T-helper 1 cell treated with Interleukin-12 subunit alpha and Interleukin-12 subunit beta and Interleukin-4 antibody, amounts not matched to agents 30 μg/mL and 1 μg/mL, for 36 hours (primary cell): Measurements from ENCODE around the gene TPST2.
"Not testable (repeated sequence)": the region's sequence is repeated elsewhere in the genome, so short reads cannot be mapped to it uniquely, and the experiment has no call there.

Experiments
- H3K27ac Mint-ChIP-seq: one replicate; pipeline ENCODE4 v1.8.0; 2021; ENCODE audit warnings: mild to moderate bottlenecking, mixed read lengths
- H3K27me3 Mint-ChIP-seq: one replicate; pipeline ENCODE4 v1.8.0; 2021; ENCODE audit warnings: low read depth, mixed read lengths
- H3K36me3 Mint-ChIP-seq: one replicate; pipeline ENCODE4 v1.8.0; 2021; ENCODE audit warnings: low read depth, mixed read lengths
- H3K4me1 Mint-ChIP-seq: one replicate; pipeline ENCODE4 v1.8.0; 2021; ENCODE audit warnings: low read depth, mixed read lengths
- H3K4me3 Mint-ChIP-seq: one replicate; pipeline ENCODE4 v1.8.0; 2021; ENCODE audit warnings: mild to moderate bottlenecking, moderate library complexity, mixed read lengths
- H3K9me3 Mint-ChIP-seq: one replicate; pipeline ENCODE4 v1.8.0; 2021; ENCODE audit warnings: mixed read lengths

Gene TPST2

DNA sequence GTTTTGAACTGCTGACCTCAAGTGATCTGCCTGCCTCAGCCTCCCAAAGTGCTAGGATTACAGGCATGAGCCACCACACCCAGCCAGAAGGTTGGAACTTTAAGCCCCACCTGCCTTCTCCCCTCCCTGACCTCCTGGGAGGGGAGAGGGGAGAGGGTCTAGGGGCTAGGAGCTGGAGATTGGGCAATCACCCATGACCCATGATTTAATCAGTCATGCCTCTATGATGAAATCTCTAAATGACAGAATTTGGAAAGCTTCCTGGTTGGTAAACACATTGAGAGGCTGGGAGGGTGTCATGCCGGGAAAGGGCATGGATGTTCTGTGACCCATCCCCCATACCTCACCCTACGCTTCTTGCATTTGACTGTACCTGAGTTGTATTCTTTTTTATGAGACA lies 60.6 kb downstream of the TPST2 start:
- H3K27ac Mint-ChIP-seq: no peak overlapping the region
- peaks cover 50% of the 10 kb centered on the region for H3K36me3 Mint-ChIP-seq
- H3K4me3 Mint-ChIP-seq: no peak overlapping the region
- H3K4me1 Mint-ChIP-seq: peaks cover 15% of the 10 kb centered on the region
- H3K9me3 Mint-ChIP-seq: no peaks in the 10 kb centered on the region
- no peaks in the 10 kb centered on the region for H3K27me3 Mint-ChIP-seq

GRCh38 chr22:26528518-26528917 lies 61.4 kb downstream of the TPST2 start:
- H3K27me3 Mint-ChIP-seq, H3K4me1 Mint-ChIP-seq, H3K4me3 Mint-ChIP-seq, H3K27ac Mint-ChIP-seq, H3K9me3 Mint-ChIP-seq: not testable (repeated sequence)
- H3K36me3 Mint-ChIP-seq: peaks cover 50% of the 10 kb centered on the region

DNA sequence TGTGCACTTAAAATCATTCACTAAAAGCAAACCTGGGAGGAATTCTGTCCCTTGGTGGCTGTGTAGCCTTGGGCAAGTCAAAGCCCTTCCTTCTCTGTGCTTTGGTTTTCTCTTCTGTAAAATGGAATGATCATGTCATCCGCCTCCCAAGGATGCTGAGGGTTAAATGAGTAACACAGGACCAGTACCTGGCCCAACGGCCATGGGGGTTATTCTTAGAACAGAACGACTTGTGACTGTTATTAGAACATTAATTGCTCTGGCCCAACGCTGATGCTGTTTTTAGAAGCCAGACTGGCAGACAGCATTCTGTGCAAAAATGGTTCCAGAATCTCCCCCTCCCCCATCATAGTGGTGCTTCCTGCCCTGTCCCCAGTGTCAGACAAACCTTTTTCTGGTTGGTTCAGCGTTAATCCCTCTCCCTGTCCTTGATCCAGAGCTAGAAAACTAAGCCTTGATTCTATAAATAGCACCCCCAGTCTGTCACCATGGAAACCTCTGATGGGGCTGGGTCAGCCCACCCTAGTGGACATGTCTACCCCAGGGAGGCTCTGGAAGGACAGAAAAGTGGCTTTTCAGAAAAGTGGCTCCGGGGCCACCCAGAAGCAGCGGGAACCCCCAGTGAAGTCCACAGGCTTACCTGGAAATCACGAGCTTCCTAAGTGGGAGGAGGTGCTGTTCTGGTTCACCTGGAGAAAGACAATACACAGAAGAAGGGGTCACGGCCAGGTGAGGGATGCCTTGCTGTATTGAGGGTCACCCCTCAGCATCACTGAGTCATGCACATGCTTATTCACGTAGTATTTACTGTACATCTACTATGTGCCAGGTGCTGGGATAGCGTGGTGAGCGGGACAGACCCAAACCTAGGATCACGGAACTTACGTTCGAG lies 62.1 kb downstream of the TPST2 start:
- Mint-ChIP-seq H3K27me3 (no peaks in the 10 kb centered on the region), H3K4me3 (no peak overlapping the region), H3K4me1 (peaks cover 8% of the 10 kb centered on the region), H3K9me3 (no peaks in the 10 kb centered on the region), H3K36me3 (peaks cover 51% of the 10 kb centered on the region), H3K27ac (no peak overlapping the region)

DNA sequence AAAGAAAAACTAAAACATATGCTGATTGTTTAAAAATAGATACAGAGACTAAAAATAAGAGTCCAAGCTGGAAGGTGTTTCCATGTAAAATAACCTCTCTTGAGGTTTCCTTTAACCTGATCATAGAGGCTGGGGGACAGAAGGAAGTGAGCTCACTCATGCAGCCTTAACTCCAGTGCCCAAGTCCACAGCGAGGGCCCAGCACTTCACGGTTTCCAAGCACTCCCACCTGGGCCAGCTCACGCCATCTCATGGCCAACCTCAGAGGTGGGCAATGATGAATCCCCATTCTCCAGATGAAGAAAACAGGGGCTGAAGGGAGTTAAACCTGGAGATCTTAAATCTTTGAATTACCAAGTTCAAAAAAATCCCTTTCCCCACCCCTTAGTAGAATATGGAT lies 62.8 kb downstream of the TPST2 start:
- Mint-ChIP-seq H3K9me3 (no peaks in the 10 kb centered on the region), H3K4me1 (peaks cover 2% of the 10 kb centered on the region), H3K27ac (no peak overlapping the region), H3K4me3 (no peak overlapping the region), H3K36me3 (peaks cover 50% of the 10 kb centered on the region), H3K27me3 (no peaks in the 10 kb centered on the region)

DNA sequence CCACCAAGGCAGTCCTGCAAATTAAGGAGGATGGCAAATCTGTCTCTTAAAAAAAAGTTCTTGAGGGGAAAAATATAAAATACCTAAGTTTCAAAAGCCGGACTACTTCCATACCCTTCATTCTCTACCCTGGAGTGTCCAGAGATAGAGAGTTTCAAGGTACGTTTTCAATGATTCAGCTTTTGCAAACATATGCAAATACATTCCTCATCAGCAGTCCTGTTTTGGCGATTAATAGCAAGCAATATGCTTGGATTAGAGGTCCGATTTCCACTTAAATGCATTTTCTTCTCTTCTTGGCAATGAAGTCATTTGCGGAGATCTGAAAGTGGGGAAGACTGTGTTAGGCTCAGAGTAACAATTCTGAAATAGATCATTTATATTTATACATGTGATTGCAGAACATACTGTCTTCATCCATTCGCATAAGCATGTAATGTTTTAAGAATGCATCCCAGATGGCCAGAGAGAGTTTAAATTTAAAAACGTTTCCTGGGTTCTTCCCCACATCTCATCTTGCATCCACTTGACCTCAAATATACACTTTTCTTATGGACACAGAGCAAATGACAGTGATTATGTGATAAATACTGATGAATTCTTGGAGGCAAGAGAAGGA lies 63.9 kb downstream of the TPST2 start:
- Mint-ChIP-seq H3K9me3 (no peaks in the 10 kb centered on the region), H3K4me3 (no peak overlapping the region), H3K4me1 (no peaks in the 10 kb centered on the region), H3K36me3 (peaks cover 47% of the 10 kb centered on the region), H3K27me3 (no peaks in the 10 kb centered on the region), H3K27ac (no peak overlapping the region)

GRCh38 chr22:26524870-26525269 lies 65.1 kb downstream of the TPST2 start:
- Mint-ChIP-seq H3K27me3 (no peaks in the 10 kb centered on the region), H3K36me3 (peaks cover 39% of the 10 kb centered on the region), H3K4me3 (no peak overlapping the region), H3K4me1 (no peaks in the 10 kb centered on the region), H3K27ac (no peak overlapping the region), H3K9me3 (no peaks in the 10 kb centered on the region)

GRCh38 chr22:26522592-26522991 lies 67.3 kb downstream of the TPST2 start:
- no peak overlapping the region for H3K27ac Mint-ChIP-seq
- H3K4me3 Mint-ChIP-seq: no peak overlapping the region
- no peaks in the 10 kb centered on the region for H3K4me1 Mint-ChIP-seq
- H3K9me3 Mint-ChIP-seq: no peaks in the 10 kb centered on the region
- H3K27me3 Mint-ChIP-seq: no peaks in the 10 kb centered on the region
- H3K36me3 Mint-ChIP-seq: peaks cover 33% of the 10 kb centered on the region

GRCh38 chr22:26522012-26522411 lies 67.9 kb downstream of the TPST2 start:
- no peaks in the 10 kb centered on the region for H3K9me3 Mint-ChIP-seq
- peaks cover 29% of the 10 kb centered on the region for H3K36me3 Mint-ChIP-seq
- no peak overlapping the region for H3K4me3 Mint-ChIP-seq
- H3K27me3 Mint-ChIP-seq: no peaks in the 10 kb centered on the region
- no peak overlapping the region for H3K27ac Mint-ChIP-seq
- H3K4me1 Mint-ChIP-seq: no peaks in the 10 kb centered on the region

GRCh38 chr22:26517429-26517828 lies 72.5 kb downstream of the TPST2 start:
- peaks cover 4% of the 10 kb centered on the region for H3K36me3 Mint-ChIP-seq
- no peaks in the 10 kb centered on the region for H3K27me3 Mint-ChIP-seq
- H3K9me3 Mint-ChIP-seq: no peaks in the 10 kb centered on the region

GRCh38 chr22:26516503-26516902 lies 73.4 kb downstream of the TPST2 start:
- Mint-ChIP-seq H3K4me3 (no peak overlapping the region), H3K27ac (no peak overlapping the region), H3K4me1 (peaks cover 24% of the 10 kb centered on the region), H3K9me3 (no peaks in the 10 kb centered on the region), H3K36me3 (peaks cover 4% of the 10 kb centered on the region), H3K27me3 (no peaks in the 10 kb centered on the region)

More at GRCh38 chr22:26517429-26517828, 72.5 kb downstream of the TPST2 start:
- Mint-ChIP-seq H3K27ac (no peak overlapping the region), H3K4me1 (peaks cover 20% of the 10 kb centered on the region), H3K4me3 (no peak overlapping the region)

- no peaks in the 10 kb centered on the region for H3K9me3 Mint-ChIP-seq
- H3K36me3 Mint-ChIP-seq: peaks cover 5% of the 10 kb centered on the region
- H3K4me1 Mint-ChIP-seq: peaks cover 30% of the 10 kb centered on the region
- H3K27me3 Mint-ChIP-seq: no peaks in the 10 kb centered on the region
- H3K4me3 Mint-ChIP-seq: no peak overlapping the region
- peak overlapping the region; percentile 11 for H3K27ac Mint-ChIP-seq
These were observed 74.0 kb downstream of the TPST2 start for GRCh38 chr22:26515931-26516330.

GRCh38 chr22:26514419-26515161 lies 75.3 kb downstream of the TPST2 start:
- Mint-ChIP-seq H3K4me1 (peaks cover 39% of the 10 kb centered on the region), H3K27me3 (no peaks in the 10 kb centered on the region), H3K4me3 (no peak overlapping the region), H3K36me3 (peaks cover 15% of the 10 kb centered on the region), H3K9me3 (no peaks in the 10 kb centered on the region), H3K27ac (peak overlapping the region; percentile 71)

DNA sequence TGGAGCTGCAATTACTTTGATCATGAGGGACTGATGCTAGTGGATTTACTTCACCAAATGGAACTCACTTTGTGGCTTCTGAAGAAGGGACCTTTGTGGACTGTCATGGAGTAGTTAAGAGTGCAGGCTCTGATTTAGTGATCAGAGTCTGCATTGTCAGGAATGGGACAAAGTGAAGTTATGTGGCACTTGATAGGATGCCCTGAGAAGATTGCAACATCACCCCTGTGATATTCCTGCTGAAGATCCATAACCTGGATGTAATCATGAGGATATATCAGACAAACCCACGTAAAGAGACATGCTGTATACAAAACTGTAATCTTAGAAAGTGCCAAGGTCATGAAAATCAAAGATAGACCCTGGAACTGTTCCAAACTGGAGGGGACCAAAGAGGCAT lies 76.1 kb downstream of the TPST2 start:
- Mint-ChIP-seq H3K27me3 (no peaks in the 10 kb centered on the region), H3K4me3 (peak overlapping the region; percentile 9), H3K9me3 (no peaks in the 10 kb centered on the region), H3K36me3 (peaks cover 22% of the 10 kb centered on the region), H3K27ac (peak overlapping the region; percentile 92), H3K4me1 (peaks cover 43% of the 10 kb centered on the region)

GRCh38 chr22:26512149-26512793 lies 77.7 kb downstream of the TPST2 start, which contains the start of gene TFIP11:
Gene TFIP11 (minus strand): TSS chr22:26512473. CDS start chr22:26510272, 2,201 bp downstream.
- peak within 1 kb of the TSS; percentile 92 for H3K27ac Mint-ChIP-seq
- H3K9me3 Mint-ChIP-seq: no peaks in the 10 kb centered on the region
- no peaks in the 10 kb centered on the region for H3K27me3 Mint-ChIP-seq
- H3K4me1 Mint-ChIP-seq: peaks cover 43% of the 10 kb centered on the region
- peak within 1 kb of the TSS; percentile 96 for H3K4me3 Mint-ChIP-seq
- H3K36me3 Mint-ChIP-seq: peaks cover 22% of the 10 kb centered on the region
